K562 (cell line): Measurements from ENCODE around the gene PHF21A.

Experiments
- CTCF ChIP-seq, 3 experiments: IDR thresholded peaks in 2 of 3; conservative IDR thresholded peaks in 1 of 3; 2 replicates each; pipeline ENCODE4 v1.5.1; 2011 to 2012; ENCODE audit warnings: low read length in 3 of 3, mild to moderate bottlenecking in 3 of 3, control low read depth in 2 of 3, improper control_type of control experiment in 1 of 3, inconsistent platforms in 1 of 3, low read depth in 1 of 3, mixed read lengths in 1 of 3, moderate library complexity in 1 of 3; ENCODE audit not compliant: insufficient read depth in 2 of 3
- HDGF ChIP-seq: fragments of 450-650 bp; IDR thresholded peaks from 2 replicates; pipeline ENCODE4 v1.6.1; 2016
- HIVEP1 ChIP-seq: fragments of 250-450 bp; sonication (Bioruptor Pico); IDR thresholded peaks from 2 replicates; pipeline ENCODE4 v1.4.0; 2020; ENCODE audit warnings: mild to moderate bottlenecking
- REST ChIP-seq, 2 experiments: fragments of 450-650 bp; formaldehyde crosslinking in 1 of 2; IDR thresholded peaks; 2 replicates each; pipeline versions ENCODE4 v1.4.0 to v1.6.1; 2014 to 2020; ENCODE audit warnings: mild to moderate bottlenecking in 2 of 2, borderline replicate concordance in 1 of 2, low read depth in 1 of 2
- ZFX ChIP-seq: sonication (generic); formaldehyde crosslinking; IDR thresholded peaks from 2 replicates; pipeline ENCODE4 v1.8.0; 2022; ENCODE audit warnings: mild to moderate bottlenecking, missing genetic modification reagents, moderate library complexity
- ZNF41 ChIP-seq: fragments of 250-450 bp; sonication (Bioruptor Pico); conservative IDR thresholded peaks from 2 replicates; pipeline ENCODE4 v1.4.0; 2020; ENCODE audit warnings: mild to moderate bottlenecking
- ZNF583 ChIP-seq: fragments of 250-450 bp; sonication (Bioruptor Pico); IDR thresholded peaks from 2 replicates; pipeline ENCODE4 v1.4.0; 2020

- no peak for TF ChIP-seq ZNF41
- TF ChIP-seq CTCF (IDR thresholded peaks at IDR 0.05 in 2 of 3, conservative IDR thresholded peaks at IDR 0.05 in 1 of 3; ENCODE audit: insufficient read depth in 2 of 3, low read depth in 1 of 3, low read length in 3 of 3) = no peak
- TF ChIP-seq HDGF = no peak
- no peak for TF ChIP-seq ZNF583 (CRISPR knock-in tag)
- no peak for TF ChIP-seq REST (IDR thresholded peaks at IDR 0.05; ENCODE audit: borderline replicate concordance)
- no peak for TF ChIP-seq REST (CRISPR knock-in tag; IDR thresholded peaks at IDR 0.05; ENCODE audit: low read depth)
- peak; percentile 20 for TF ChIP-seq ZFX (CRISPR knock-in tag)
- no peak for TF ChIP-seq HIVEP1 (CRISPR knock-in tag)
Observed at GRCh38 chr11:46121301-46121723, at the start of gene PHF21A.
